Testis (tissue), 2 donors: ENCODE data around the gene DIAPH3.

Experiments used
- POLR2A ChIP-seq: fragments of 450-650 bp; IDR thresholded peaks from one replicate; pipeline ENCODE4 v1.6.1; 2017; ENCODE audit warnings: antibody characterized with exemption, mild to moderate bottlenecking, moderate library complexity
- TF ChIP-seq, protein P1 (sequence below), 3 experiments: fragments of 450-650 bp in 2 of 3; fragments of 200-600 bp in 1 of 3; sonication (generic) in 1 of 3; IDR thresholded peaks; one replicate each; pipeline ENCODE4 v1.5.1; 2016 to 2019; ENCODE audit warnings: antibody characterized with exemption in 3 of 3, mild to moderate bottlenecking in 2 of 3, moderate library complexity in 1 of 3

DNA sequence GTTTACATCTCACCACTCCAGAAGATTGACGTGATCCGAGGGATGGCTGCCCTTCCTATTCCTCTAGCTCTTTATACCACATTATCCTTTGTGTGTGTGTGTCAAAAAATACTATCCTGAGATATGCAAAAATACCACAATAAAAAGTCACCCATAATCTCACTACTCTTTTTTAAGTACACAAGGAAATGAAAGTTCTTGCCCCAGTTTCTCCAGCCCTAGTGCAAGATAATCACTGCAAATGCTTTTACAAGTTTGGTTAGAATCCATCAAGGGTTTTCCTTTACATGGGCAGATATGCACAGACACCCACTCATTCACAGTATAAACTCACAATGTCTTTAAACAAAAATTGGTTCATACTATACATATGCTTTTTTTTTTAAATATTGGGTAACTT, 89.3 kb downstream of the DIAPH3 start:
- TF ChIP-seq, protein P1, sequence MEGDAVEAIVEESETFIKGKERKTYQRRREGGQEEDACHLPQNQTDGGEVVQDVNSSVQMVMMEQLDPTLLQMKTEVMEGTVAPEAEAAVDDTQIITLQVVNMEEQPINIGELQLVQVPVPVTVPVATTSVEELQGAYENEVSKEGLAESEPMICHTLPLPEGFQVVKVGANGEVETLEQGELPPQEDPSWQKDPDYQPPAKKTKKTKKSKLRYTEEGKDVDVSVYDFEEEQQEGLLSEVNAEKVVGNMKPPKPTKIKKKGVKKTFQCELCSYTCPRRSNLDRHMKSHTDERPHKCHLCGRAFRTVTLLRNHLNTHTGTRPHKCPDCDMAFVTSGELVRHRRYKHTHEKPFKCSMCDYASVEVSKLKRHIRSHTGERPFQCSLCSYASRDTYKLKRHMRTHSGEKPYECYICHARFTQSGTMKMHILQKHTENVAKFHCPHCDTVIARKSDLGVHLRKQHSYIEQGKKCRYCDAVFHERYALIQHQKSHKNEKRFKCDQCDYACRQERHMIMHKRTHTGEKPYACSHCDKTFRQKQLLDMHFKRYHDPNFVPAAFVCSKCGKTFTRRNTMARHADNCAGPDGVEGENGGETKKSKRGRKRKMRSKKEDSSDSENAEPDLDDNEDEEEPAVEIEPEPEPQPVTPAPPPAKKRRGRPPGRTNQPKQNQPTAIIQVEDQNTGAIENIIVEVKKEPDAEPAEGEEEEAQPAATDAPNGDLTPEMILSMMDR (IDR thresholded peaks at IDR 0.05): no peak
- no peak for TF ChIP-seq POLR2A
